Trophoblast cell (in vitro differentiated cells and primary cell): ENCODE measurements around the gene KIF25.

Experiments
- DNase-seq, 2 donors: peaks; one replicate each; pipeline ENCODE4 v3.0.0-alpha.2; 2016
- H2AFZ ChIP-seq: 2 replicates; pipeline ENCODE4 v1.6.1; 2013; ENCODE audit warnings: low read length, moderate library complexity, mild to moderate bottlenecking; ENCODE audit not compliant: insufficient read depth, poor library complexity
- H2AK5ac ChIP-seq: 2 replicates; pipeline ENCODE4 v1.6.1; 2013; ENCODE audit warnings: mild to moderate bottlenecking, low read length
- H2BK120ac ChIP-seq: 2 replicates; pipeline ENCODE4 v1.6.1; 2013; ENCODE audit warnings: low read length, mild to moderate bottlenecking, moderate library complexity; ENCODE audit not compliant: insufficient read depth, poor library complexity
- H2BK12ac ChIP-seq: 2 replicates; pipeline ENCODE4 v1.6.1; 2013; ENCODE audit warnings: mild to moderate bottlenecking, low read length, moderate library complexity
- H2BK5ac ChIP-seq: 2 replicates; pipeline ENCODE4 v1.6.1; 2013; ENCODE audit warnings: low read length, low read depth, moderate library complexity, mild to moderate bottlenecking; ENCODE audit not compliant: poor library complexity
- H3K14ac ChIP-seq: 2 replicates; pipeline ENCODE4 v1.6.1; 2013; ENCODE audit warnings: mild to moderate bottlenecking, low read length
- H3K18ac ChIP-seq: 2 replicates; pipeline ENCODE4 v1.6.1; 2013; ENCODE audit warnings: mild to moderate bottlenecking, low read length
- H3K23ac ChIP-seq: 2 replicates; pipeline ENCODE4 v1.6.1; 2013; ENCODE audit warnings: low read length
- H3K27ac ChIP-seq: 2 replicates; pipeline ENCODE4 v1.5.1; 2013; ENCODE audit warnings: low read depth, mild to moderate bottlenecking, inconsistent platforms, low read length, moderate library complexity
- H3K27me3 ChIP-seq: 2 replicates; pipeline ENCODE4 v1.6.1; 2013; ENCODE audit warnings: inconsistent platforms, mild to moderate bottlenecking, low read length, moderate library complexity; ENCODE audit not compliant: insufficient read depth
- H3K36me3 ChIP-seq, 2 experiments: 1 replicate in 1 of 2; 2 replicates in 1 of 2; pipeline ENCODE4 v1.6.1; 2013; ENCODE audit warnings: low read length in 2 of 2, mild to moderate bottlenecking in 2 of 2, moderate library complexity in 1 of 2; ENCODE audit not compliant: insufficient read depth in 2 of 2, control insufficient read depth in 1 of 2
- H3K4ac ChIP-seq: 2 replicates; pipeline ENCODE4 v1.6.1; 2013; ENCODE audit warnings: low read depth, mild to moderate bottlenecking, low read length, moderate library complexity
- H3K4me1 ChIP-seq, 2 experiments: 1 replicate in 1 of 2; 2 replicates in 1 of 2; pipeline ENCODE4 v1.6.1; 2013; ENCODE audit warnings: low read length in 2 of 2, mild to moderate bottlenecking in 2 of 2, moderate library complexity in 1 of 2; ENCODE audit not compliant: insufficient read depth in 2 of 2, control insufficient read depth in 1 of 2
- H3K4me2 ChIP-seq: 2 replicates; pipeline ENCODE4 v1.6.1; 2013; ENCODE audit warnings: inconsistent platforms, mild to moderate bottlenecking, low read length, moderate library complexity
- H3K4me3 ChIP-seq: 2 replicates; pipeline ENCODE4 v1.5.1; 2013; ENCODE audit warnings: mild to moderate bottlenecking, low read depth, low read length, inconsistent platforms
- H3K79me1 ChIP-seq: one replicate; pipeline ENCODE4 v1.6.1; 2013; ENCODE audit warnings: low read length
- H3K79me2 ChIP-seq: 2 replicates; pipeline ENCODE4 v1.6.1; 2013; ENCODE audit warnings: low read length, mild to moderate bottlenecking; ENCODE audit not compliant: control insufficient read depth, insufficient read depth, poor library complexity
- H3K9ac ChIP-seq: 2 replicates; pipeline ENCODE4 v1.6.1; 2013; ENCODE audit warnings: mild to moderate bottlenecking, low read length
- H3K9me3 ChIP-seq: 2 replicates; pipeline ENCODE4 v1.6.1; 2013; ENCODE audit warnings: low read depth, mild to moderate bottlenecking, control low read depth, inconsistent platforms, low read length; ENCODE audit not compliant: insufficient read depth
- H4K12ac ChIP-seq: 2 replicates; pipeline ENCODE4 v1.6.1; 2013; ENCODE audit warnings: low read depth, mild to moderate bottlenecking, low read length, moderate library complexity
- H4K8ac ChIP-seq: 2 replicates; pipeline ENCODE4 v1.6.1; 2013; ENCODE audit warnings: low read depth, mild to moderate bottlenecking, low read length, moderate library complexity
- H4K91ac ChIP-seq: one replicate; pipeline ENCODE4 v1.6.1; 2013; ENCODE audit warnings: low read depth, mild to moderate bottlenecking, low read length, moderate library complexity
- WGBS: extraction: QIAGEN DNeasy Blood & Tissue Kit; methylation state at CpG from one replicate; pipeline ENCODE4 v1.1.7; 2013; ENCODE audit warnings: missing lambda C conversion rate; ENCODE audit not compliant: insufficient read length, insufficient coverage; ENCODE audit errors: extremely low coverage; 5-methylcytosine and 5-hydroxymethylcytosine counted together

Gene KIF25

DNA sequence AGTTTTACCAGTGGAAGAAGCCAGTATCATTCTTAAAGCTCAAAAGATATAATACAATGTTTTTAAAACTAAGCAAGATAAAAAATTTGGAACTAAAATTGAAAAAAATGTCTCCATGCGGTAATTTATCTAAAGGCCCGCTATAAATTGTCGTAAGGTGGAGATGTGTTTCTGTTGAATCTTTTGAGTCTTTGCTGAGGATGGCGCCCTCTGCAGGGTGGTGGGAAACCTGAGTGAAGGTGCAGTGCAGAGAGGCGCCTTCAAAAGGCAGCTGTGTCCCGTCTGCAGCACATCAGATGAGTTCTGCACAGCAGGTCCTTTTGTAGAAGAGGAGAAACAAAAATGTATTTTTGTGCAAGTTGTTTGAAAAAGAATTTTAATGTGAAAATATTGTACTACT, 29.4 kb upstream of the KIF25 start:
- Histone ChIP-seq H4K8ac (no peak overlapping the region), H3K9ac (no peak overlapping the region), H2AK5ac (no peak overlapping the region), H3K27me3 (no peaks in the 10 kb centered on the region), H4K91ac (no peak overlapping the region), H3K4me1 (no peaks in the 10 kb centered on the region), H3K9me3 (no peaks in the 10 kb centered on the region), H2BK12ac (no peak overlapping the region), H2BK120ac (no peak overlapping the region), H4K12ac (no peak overlapping the region), H3K14ac (no peak overlapping the region), H2AFZ (no peak overlapping the region), H3K79me1 (no peaks in the 10 kb centered on the region), H3K79me2 (no peaks in the 10 kb centered on the region), H3K27ac (no peak overlapping the region), H3K4ac (no peak overlapping the region), H3K18ac (no peak overlapping the region), H3K23ac (no peak overlapping the region), H3K4me2 (no peak overlapping the region), H3K4me3 (no peak overlapping the region), H2BK5ac (no peak overlapping the region), H3K36me3 (peaks cover 27 to 42% of the 10 kb centered on the region in 2 experiments)
- DNase-seq: peak in 1 of 2 donors; percentile 57
- WGBS: no CpG with 5 or more reads among the region's 6 CpGs

DNA sequence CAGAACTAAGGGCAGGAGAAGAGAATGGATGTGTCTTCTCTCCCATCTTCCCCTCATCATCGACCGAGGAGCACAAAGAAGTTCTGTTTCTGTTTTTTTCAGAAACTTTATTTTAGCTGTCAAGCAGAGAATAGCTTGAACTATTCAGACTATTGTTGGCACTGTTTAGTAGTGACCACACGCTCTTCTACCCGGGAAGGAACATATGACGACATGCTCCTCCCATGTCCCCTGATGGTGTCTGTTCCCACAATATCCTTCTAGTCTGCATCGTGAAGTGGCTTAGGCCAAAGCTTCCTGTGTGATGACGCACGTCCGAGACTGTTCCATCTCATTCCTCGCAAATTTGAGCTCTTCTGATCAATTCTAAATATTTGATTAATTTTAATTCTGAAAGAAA, 27.2 kb upstream of the KIF25 start:
- Histone ChIP-seq H3K9me3 (no peaks in the 10 kb centered on the region), H2AFZ (no peak overlapping the region), H3K9ac (no peak overlapping the region), H3K18ac (no peak overlapping the region), H3K14ac (no peak overlapping the region), H3K27ac (no peak overlapping the region), H4K12ac (no peak overlapping the region), H3K4me2 (no peak overlapping the region), H3K4ac (no peak overlapping the region), H2BK5ac (no peak overlapping the region), H3K4me1 (peaks cover 0 to 1% of the 10 kb centered on the region in 2 experiments), H4K8ac (no peak overlapping the region), H2BK120ac (no peak overlapping the region), H2BK12ac (no peak overlapping the region), H3K79me1 (no peaks in the 10 kb centered on the region), H4K91ac (no peak overlapping the region), H2AK5ac (no peak overlapping the region), H3K36me3 (peaks cover 24 to 40% of the 10 kb centered on the region in 2 experiments), H3K27me3 (no peaks in the 10 kb centered on the region), H3K23ac (no peak overlapping the region), H3K79me2 (no peaks in the 10 kb centered on the region), H3K4me3 (no peak overlapping the region)
- no peak for DNase-seq
- no CpG with 5 or more reads among the region's 10 CpGs for WGBS

DNA sequence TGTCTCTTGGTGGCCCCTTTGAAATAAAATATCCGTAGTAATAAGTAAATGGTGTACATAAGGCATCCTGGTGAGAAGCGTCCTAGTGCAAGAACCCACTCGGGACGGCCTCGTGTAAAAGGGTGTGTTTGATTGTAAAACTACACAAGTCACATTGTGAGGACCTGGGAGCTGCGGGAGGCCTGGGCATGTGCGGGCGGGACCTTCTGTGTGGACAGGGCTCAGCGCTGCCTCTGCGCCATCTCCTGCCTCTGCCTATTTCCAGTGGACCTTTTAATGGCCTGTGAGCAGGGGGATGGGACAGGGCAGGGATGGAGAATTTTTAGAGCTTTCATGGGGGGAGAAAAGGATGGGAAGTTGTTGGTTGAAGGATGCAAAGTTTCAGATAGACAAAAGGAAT, 25.3 kb upstream of the KIF25 start:
- Histone ChIP-seq H2BK12ac (no peak overlapping the region), H3K4me2 (no peak overlapping the region), H3K27me3 (no peaks in the 10 kb centered on the region), H3K27ac (no peak overlapping the region), H3K18ac (no peak overlapping the region), H2BK5ac (no peak overlapping the region), H3K79me2 (no peaks in the 10 kb centered on the region), H3K23ac (no peak overlapping the region), H3K9me3 (no peaks in the 10 kb centered on the region), H4K12ac (no peak overlapping the region), H2AFZ (no peak overlapping the region), H2AK5ac (no peak overlapping the region), H3K4me3 (no peak overlapping the region), H3K79me1 (no peaks in the 10 kb centered on the region), H4K91ac (no peak overlapping the region), H3K4me1 (peaks cover 0 to 1% of the 10 kb centered on the region in 2 experiments), H3K4ac (no peak overlapping the region), H3K14ac (no peak overlapping the region), H3K36me3 (peaks cover 12 to 28% of the 10 kb centered on the region in 2 experiments), H4K8ac (no peak overlapping the region), H2BK120ac (no peak overlapping the region), H3K9ac (no peak overlapping the region)
- no CpG with 5 or more reads among the region's 10 CpGs for WGBS
- no peak for DNase-seq

DNA sequence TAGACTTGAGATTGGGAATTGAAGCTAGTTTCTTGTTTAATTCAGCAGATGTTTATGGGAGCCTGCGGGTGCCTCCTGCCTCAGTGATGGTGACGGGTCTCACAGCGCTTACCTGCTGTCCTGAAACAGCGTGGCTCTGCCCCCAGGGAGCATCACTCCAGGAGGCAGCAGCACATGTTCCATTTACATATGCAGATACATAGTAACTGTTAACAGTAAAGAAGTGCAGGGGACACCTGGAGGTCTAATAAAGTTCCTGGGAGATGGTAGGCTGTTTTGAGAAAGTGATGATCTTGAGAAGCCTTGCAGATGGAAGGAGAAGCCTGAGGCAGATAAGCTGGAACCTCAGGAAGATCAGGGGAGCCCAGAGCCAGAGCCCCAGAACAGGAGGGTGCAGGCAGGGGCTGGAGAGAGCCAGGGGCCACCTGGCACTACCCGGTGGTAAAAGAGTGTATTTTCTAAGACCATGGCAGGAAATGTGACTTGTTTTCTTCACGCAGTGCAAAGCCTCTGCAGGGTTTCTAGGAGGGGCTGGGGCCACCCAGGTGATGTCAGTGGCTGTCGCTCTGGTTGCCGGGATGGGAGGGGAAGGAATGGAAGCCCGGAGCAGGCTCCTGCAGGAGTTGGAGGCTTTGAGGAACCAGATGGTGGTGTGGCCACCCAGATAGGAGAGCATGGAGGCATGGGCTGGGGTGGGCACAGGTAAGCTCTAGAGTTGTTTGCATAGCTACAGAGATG, 24.2 kb upstream of the KIF25 start:
- no peak overlapping the region for H3K18ac ChIP-seq
- H4K91ac ChIP-seq: no peak overlapping the region
- H2BK12ac ChIP-seq: no peak overlapping the region
- H3K4me1 ChIP-seq: peaks cover 0 to 1% of the 10 kb centered on the region in 2 experiments
- H3K79me2 ChIP-seq: no peaks in the 10 kb centered on the region
- H3K36me3 ChIP-seq: peaks cover 9 to 22% of the 10 kb centered on the region in 2 experiments
- no peak overlapping the region for H3K27ac ChIP-seq
- WGBS: no CpG with 5 or more reads among the region's 9 CpGs
- H4K12ac ChIP-seq: no peak overlapping the region
- no peak overlapping the region for H2BK120ac ChIP-seq
- H2BK5ac ChIP-seq: no peak overlapping the region
- no peak overlapping the region for H3K23ac ChIP-seq
- H3K14ac ChIP-seq: no peak overlapping the region
- H3K9ac ChIP-seq: no peak overlapping the region
- peaks cover 3% of the 10 kb centered on the region for H3K9me3 ChIP-seq
- H3K4me3 ChIP-seq: no peak overlapping the region
- no peak overlapping the region for H4K8ac ChIP-seq
- DNase-seq: no peak
- H3K27me3 ChIP-seq: no peaks in the 10 kb centered on the region
- no peaks in the 10 kb centered on the region for H3K79me1 ChIP-seq
- no peak overlapping the region for H3K4ac ChIP-seq
- H3K4me2 ChIP-seq: no peak overlapping the region
- H2AFZ ChIP-seq: no peak overlapping the region
- H2AK5ac ChIP-seq: no peak overlapping the region
